Hepatic stellate cell (primary cell): ENCODE results near the gene ZIC1.

Source experiments
- DNase-seq: peaks from one replicate; pipeline ENCODE4 v3.0.0; 2011; ENCODE audit warnings: low spot score

Gene ZIC1

DNA sequence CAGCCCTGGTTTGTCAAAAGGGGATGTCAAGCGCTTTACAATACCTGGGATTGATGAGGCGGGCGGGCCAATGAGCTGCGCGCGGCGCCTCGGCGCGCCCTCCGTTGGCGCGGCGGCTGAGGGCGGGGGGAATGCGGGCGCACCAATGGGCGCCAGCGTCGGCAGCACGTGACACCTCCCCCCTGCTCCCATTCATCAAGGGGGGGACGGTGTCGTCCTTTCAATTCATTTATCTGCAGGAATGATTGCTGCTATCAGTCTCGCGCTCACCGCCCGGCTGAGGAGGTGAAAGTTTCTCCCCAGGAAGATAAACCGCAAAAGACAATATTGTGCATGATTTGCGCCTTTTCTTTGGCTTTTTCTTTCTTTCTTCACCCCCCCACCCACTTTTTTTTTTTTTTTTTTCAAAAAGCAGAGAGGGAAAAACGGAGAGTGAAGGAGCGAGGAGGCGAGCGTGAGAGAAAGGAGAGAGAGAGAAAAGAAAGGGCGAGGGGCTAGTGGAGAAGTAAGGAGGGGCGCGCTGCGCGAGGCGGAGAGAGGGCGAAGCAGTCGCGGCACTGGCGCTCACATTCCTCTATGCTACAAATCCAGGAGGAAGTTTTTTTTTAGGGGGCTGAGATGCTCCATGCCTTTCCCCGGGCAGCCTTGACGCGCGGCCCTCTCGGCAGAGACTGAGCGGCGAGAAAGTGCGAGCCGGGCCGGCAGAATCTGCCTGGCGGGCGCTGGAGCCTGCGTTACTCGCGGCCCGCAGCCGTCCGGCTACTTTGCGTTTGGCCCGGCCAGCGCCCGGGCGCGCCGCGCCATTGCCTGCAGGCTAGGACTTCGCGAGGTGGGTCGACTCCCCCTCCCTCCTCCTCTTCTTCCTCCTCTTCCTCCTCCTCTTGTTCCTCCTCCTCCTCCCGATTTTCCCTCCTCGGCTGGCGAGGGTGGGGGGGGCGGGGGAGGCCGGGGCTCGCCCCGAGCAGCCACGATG lies at the start of gene ZIC1:
Gene ZIC1 (plus strand): TSS at position 223 of the 973 bp plus-strand sequence. CDS start 748 bp downstream, at position 971.
- DNase-seq = no peak

DNA sequence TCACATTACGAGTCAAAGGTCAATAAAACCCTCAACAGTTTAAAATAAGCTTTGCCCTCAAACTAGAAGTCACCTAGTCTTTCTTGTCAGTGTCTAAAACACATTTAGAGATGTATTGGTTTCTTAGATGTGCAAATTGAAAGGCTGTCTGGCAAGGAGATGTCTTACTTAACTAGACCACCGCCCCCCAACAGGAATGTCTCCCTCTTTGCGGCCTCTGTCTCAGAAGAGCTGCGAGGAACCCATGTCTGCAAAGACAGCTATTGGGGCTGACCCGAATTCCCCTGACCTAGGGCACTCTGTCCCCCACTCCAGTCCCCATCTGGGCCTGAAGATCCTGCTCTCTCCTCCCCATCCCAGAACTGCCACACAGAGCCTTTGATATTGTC lies 49.1 kb upstream of the ZIC1 start:
- DNase-seq = no peak

DNA sequence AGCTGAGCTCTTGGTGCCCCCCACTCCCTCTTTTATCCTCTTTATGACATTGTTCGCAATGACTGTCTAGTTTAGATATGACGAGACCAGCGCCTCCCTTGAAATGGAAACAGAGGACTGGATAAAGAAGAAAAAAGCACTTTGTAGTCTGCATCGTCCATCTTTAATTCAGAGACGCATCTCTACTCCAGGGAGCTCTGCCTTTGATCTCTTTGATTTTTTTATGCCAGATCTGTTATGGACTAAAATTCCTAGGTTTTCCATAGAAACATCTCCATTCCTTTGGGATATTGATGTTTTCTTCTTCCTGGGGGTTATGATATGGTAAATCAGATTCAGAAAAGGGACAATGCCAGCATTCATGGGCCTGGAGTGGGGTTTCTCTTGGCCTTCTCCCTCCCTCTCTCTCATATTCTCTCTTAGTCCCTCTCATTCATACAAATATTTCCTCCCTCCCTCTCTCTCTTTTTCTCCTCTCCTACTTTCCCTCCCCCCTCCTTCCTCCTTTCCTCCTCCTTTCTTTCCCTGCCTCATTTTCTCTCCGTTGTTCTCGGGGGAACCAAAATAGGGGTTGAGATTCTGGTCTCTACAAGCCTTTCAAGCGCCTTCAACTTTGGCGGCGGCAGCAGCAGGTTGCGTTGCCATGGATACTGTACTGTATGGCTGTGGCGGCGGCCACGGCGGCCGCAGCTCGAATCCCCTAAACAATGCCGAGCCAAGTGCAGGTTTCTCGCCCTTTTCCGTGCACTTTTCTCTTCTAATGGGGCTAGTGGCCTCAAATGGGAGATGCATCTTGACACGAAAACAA lies 48.3 kb upstream of the ZIC1 start:
- DNase-seq = no peak

DNA sequence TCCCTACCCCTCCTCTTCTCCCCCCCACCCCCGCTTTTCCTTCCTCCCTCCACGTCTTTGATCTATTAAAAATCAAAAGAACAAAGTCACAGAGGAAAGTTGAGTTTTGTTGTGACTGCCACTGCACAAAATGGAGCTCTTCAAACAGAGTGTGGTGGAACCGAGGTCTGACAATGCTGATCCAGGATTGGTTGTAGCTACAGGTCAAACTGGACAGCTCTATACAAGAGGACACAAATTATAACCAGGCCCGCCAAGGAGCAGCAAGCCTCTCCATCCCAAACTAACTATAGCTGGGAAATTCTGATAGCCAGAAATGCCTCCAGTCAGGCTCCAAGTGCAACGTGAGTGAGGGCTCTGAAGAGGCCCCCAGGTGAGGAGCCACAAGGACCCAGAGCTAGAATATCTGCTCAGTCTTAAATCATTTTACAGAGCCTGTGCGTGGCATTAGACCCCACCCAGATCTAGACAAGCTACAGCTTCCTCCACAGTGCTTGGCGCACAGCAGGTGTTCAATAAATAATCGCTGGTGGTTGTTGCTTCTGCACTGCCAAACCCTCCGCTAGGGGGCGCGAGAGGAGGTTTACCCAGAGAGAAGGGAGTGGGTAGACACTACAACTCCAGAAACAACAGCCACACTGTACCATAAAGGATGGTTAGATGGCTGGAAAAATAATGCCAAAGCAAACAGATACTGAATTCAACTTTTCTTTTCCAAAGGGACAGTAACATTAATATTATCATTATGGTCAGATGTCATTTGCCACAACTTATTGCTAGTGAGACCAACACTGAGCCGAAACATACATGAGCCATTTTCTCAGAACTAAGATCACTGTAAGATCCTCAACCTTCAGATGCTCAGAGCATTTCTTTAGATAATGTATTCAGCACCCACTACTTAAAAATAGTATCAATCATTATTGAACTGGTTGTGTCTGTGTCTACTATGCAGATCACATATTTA lies 47.4 kb upstream of the ZIC1 start:
- DNase-seq = no peak

DNA sequence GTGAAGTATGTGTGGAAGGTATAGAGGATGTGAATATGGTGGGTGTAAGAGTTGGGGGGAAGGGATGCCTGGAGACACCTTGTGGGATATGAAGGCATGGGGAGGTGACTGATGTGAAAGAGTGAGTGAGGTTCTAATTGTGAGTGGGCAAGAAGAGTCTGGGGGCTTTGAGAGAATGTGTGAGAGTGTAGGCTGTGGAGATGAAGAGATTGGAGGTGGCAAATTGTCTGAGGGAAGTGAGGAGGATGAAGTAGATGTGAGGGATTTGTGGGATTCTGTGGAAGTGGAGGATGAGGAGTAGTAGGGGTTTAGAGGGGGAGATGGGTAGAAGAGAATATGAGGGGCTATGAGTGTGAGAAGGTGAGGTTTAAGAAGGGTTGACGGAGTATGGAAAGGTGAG lies 44.4 kb upstream of the ZIC1 start:
- DNase-seq = no peak

DNA sequence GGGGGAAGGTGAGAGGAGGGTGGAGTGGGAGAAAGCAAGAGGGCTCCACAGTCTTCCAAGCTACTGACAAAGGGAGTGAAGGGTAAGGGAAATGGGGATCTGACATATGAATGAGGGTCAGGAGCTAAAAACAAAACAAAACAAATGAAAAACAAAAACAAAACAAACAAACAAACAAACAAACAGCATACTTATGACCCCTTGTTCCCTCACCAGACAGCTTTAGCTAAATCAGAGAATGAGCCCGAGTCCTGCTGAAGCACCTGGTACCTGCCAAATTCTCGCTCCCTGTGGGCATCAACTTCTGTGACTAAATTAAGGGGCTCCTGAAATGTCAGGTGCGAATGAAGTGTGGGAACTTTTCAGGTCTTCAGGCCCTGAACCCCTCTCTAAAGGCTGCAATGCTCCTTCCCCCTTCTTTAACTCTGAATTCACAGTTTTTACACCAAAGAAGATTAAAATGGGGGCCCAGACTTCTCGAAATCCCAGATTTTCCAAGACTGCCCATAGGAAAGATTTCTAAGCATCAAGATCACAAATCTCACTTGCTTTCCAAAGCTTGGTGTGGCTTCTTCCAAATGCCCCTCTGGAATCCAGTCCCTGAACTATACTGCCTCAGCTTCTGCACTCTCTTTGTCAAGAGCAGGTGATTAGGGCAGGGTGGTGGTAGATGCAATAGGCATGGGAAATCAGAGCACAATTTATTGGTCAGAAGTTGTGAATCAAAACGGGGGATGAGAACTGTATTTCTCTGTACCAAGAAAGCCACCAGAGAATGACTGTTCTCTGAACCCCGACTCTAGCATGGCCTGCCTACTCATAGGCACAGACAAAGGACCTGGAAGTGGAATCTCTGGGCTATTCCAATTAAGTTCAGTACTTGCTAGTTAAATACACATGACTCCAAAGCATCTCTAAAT lies 43.7 kb upstream of the ZIC1 start:
- DNase-seq = no peak

DNA sequence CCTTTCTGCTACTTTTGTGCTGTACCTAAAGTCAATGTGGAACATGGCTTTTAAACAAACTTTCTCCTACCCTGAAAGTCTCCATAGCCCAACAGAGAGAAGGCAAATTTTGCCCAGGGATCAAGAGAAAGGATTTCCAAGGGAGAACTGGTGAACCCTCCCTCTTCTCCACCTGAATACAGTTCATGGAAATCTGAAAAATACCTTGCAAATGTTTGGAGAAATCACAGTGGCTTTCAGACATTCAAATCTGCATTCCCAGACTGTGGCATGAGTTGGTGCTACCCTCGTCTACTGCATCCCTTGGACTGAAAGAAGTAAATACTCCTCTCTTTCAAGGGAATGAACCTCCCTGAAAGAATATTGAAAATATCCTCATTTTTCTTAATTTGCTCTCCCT lies 41.5 kb upstream of the ZIC1 start:
- no peak for DNase-seq

DNA sequence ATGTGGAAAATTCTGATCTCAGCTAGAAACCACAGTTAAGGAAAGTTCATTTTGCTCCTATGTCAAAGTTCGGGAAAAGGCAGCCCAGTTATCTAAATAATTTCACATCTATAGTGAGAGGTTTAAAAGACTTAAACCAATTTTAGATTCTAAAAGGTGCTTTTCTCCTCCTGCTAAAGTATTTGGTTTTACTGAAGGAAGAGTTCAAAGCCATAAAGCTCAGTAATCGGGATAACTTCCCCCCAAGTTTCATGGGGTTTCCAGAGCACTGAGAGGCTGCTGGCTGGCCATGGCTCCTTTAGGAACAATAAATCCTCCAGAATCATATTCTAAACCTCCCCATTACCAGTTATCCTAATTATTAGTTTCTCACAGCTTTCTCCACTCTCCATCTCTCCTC lies 41.0 kb upstream of the ZIC1 start:
- DNase-seq = no peak

DNA sequence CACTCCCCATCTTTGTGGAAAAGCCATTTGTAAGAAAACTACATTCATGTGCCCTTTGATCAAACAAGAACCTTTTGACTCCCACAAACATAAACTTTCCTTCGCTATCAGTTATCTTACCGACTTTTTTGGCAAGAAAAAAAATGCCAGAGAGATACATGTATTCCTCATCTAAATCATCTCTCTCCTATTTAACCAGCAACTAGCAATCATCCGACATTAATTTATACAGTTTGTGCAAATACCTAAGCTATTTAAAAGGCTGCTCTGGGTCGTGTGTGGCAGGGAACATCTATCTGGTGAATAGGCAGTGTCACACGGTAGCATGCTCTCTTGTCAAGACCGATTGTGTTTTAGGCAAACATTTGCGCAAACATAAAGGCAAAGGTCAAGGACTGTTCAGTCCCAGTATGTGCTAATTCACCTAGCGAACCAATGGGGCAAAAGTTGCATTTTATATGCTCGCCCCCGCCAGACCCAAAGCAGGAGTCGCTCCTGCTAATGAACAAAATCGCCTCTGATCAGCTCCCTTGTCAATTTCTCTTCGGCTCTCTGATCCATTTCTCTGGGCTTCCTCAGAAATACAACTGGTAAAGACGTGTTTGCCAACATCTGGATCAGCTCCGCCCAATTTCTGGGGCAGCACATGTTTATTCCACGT lies 40.5 kb upstream of the ZIC1 start:
- DNase-seq = no peak

DNA sequence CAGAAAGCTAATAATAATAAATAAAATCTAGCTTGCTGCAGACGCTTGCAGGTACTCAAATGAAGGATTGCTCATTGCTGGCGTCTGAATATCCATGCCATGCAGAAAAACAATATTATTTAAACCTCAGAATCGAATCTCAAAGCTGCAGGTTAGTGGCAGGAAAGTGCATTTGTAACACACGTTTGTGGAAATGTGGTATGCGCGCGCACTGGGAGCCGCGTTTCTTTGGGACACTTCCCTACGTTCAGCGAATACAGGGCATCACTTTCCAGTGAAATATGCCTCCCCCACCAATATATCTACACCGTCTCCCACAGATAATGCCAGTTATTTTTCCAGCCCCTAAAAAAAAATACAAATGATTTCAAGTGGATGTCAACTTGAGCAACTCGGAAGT lies 39.9 kb upstream of the ZIC1 start:
- DNase-seq = no peak

DNA sequence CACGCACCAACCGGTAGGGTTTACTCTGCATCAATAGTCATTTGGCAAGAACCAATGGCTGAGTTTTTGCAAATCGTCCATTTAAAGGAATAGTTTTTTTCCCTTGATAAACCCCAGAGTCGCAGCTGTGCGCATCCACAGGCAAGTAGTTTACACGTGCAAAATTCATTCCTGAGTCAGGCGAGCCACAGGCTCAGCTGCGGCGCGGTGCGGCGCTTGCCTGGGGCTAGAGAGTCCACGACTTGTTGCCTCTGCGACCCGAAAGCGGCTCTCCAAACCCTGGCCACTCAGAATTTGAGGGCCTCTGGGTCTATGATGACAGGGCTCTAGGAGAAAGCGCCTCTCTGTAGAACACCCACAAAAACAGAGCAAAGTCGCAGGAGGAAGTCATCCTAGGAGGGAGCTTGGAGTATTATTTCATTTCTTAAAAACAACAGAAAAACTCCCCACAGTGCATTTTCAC lies 39.5 kb upstream of the ZIC1 start:
- DNase-seq = no peak

DNA sequence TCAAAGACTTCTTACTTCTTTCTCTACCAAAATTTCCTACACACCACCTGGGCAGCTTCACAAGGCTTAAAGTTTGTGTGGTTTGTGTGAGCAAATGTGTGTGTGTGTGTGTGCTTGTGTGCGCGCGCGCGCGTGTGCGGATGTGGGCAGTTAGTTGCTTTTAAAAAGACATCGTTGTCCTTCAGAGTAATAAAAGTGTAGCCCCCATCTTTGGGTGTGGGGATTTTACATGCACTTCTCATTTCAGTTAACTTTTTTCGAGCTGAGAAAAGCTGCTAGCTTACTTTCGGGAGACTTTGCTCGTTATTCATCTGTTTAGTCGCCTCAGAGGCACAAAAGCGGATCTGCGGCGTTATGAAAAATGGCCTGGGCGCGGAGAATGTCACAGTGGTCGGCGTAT lies 38.8 kb upstream of the ZIC1 start:
- no peak for DNase-seq

DNA sequence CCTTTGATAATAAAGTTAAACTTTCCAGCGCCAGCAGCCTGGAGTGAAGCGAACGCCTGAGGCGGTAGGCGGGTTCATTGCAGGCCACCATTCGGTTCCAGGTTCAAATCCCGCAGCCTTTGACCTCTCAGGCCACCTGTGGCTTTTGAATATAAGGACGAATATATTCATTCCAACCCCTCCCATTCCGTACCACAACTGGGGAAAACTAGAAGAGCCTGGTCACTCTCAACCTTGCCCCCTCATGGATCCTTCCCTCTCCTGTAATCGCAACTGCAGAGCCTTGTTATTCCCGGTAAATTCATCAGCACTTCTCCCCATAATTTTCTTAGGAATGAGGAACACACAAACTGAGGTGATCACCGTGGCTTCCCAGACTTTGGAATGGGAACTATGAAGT lies 38.0 kb upstream of the ZIC1 start:
- no peak for DNase-seq

DNA sequence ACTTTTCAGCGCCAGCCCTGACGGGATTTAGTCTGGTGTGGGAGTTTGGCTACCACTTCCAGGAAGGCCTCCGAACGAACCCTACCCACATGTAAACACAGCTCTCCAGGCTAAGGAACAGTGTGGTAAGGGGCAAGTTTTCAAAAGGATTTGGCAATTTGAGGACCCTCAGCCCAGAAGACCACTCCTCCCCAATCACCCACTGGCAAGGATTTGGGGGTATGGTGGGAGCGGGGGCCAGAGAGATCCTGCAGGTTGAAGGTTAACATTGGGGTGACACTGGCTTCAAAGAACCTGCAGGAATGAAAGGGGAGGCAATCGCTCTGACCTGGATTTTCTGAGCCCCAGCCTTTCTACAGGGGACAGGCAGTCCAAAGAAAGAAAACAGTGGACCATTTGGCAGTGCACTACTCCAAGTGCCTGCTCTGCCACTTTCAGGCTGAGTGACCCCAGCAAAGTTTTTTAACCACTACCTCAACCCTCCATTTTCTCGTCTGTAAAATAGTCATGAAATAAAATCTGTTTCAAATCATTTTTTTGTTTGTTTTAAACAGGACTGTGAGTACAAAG lies 37.3 kb upstream of the ZIC1 start:
- DNase-seq = no peak

DNA sequence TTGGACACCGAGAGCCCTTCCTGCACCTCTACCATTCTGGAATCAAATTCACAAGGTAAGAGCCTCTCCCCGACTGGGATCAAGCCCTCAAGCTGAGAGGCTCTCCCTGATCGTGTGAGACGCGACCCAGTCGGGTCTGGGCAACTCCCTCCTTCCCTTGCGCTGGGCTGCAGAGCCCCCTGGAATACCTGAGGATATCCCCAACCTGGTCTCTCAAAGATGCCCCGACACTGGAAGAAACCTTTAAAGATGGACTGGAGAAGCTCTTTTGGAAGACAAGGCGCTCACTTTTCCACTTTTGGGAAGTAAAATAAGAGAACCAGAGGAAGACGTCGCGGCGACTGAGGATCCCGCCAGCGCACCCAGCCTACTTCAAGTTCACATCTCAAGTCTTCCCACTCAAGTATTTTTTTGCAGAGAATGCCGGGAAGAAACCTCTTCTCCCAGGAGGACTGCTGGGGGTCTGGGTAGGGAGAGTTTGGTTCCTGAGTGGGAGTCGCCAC lies 36.6 kb upstream of the ZIC1 start:
- no peak for DNase-seq

DNA sequence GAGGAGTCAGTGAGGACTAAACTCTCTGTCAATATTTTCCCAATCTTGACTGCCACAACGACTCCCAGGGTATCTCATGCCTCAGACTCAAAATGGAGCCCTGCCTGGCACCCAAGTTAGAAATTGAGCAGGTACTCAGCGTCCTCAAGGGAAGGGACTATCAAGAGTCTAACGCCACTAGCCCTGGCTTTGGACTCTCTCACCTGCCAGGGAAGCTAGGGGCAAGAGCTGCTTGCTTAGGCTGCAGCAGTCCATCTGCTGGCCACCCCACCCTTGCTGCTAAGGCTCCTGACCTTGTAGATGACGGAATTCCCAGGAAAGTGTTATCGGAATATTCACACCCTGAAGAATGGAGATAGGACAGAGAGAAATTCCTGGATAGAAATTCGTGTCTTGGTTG lies 35.9 kb upstream of the ZIC1 start:
- no peak for DNase-seq

DNA sequence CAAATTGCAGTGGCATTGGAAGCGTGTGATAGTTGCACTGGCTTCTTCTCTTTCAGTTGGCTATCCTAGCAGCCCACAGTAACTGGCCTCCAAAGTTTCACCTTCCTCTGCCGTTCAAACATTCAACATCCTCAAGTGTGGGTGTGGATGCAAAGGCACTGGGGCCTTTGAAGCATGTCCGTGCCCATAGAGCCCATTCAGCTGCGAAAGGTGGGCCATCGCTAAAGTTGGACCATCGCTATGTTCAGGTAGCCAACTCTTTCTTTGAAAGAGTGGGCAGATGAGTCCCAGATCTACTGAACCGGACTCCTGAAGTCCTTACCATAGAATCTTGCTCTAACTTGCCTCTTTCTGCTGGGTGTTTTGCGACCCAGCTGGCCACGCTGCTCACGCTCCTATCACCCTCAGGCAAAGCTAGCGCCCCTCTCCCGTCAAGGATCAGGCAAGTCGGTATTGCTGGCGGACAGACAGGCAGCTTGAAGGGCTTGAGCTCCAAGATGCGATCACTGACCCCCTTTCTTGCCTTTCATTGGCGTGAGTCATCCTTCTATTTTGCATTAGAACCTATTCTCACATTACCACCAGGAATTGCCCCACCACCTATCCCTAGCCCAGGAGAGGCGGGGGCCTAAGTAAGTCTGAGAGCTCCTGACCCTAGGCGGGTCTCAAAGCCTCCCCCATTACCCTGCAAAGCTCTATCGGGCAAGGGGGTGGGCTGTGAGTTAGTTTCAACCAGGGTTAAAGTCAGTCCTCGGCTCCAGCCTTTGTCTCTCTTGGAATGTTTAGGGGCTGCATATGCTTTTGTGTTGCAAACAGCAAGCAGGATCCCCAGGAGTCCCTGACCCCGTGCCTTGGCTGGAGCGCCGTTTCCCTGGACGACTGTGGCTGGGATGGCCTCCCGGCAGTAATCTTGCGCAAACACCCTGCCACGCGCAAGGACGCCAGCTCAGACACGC lies 31.5 kb upstream of the ZIC1 start:
- DNase-seq = no peak

DNA sequence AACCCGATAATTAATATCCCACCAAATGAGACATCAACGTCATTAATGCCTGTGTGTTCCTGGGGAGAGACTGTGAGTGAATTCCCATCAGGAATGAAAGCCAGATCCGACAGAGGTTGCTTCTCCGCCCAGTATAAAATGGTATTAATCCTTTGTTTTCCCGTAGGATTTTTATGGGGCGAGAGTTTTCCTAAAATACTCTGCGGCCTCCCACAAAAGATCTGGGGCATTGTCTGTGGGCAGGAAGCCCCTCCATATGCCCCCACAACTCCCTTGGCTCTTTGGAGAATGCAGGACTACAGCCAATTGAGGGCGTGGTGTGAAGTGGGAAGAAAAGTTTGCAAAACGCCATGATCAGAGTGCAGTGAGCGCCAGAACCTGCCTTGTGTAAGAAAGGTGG lies 29.5 kb upstream of the ZIC1 start:
- DNase-seq = no peak
